ENCODE data around the gene AMIGO2.
"Not testable (repeated sequence)": the region's sequence is repeated elsewhere in the genome, so short reads cannot be mapped to it uniquely, and the experiment has no call there.

Gene AMIGO2

DNA sequence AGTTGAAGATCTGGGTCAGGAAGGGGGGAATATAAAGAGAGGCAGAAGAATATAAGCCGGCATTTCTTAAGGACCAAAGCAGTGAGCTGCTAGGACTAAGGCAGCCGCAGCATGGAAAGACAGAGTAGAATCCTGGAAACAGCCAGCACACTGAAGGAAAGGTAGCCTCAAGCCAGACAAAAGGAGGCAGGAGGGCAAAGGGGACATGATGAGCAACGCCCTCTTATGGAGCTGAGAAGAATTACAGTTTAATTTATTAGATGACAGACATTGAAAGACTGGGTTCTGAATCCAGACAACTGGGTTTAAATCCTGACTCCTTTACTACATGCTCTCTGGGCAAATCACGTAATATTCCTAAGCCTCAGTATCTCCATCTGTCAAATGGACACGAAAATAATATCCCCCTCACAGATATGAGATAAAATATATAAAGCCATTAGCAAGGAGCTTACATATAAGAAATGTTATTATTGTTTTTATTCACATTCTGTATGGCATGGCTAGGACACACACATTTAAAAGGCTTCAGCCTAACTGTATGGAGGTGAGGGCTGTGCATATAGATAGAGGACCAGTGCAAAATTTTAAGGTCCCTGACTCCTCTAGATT, 8.4 kb downstream of the AMIGO2 start:
- peak; percentile 33 for DNase-seq

DNA sequence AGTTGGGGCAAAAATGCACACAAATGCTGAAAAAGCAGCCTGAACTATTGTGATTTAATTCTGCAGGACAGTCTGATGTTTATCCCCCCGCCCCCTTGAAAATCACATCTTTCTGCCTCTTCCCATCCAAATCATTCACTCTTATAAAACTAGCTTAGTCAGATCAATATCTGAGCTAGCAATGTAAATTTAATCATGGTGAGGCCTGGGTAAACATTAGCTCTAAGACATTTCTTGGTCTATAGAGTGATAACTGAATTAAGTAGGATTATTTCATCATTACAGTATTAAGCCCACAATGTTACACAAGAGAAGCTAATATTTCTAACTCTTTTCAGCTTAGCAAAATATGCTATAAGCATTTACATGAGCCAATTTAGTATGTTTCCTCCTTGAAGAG, 9.4 kb downstream of the AMIGO2 start:
- no peak for DNase-seq

DNA sequence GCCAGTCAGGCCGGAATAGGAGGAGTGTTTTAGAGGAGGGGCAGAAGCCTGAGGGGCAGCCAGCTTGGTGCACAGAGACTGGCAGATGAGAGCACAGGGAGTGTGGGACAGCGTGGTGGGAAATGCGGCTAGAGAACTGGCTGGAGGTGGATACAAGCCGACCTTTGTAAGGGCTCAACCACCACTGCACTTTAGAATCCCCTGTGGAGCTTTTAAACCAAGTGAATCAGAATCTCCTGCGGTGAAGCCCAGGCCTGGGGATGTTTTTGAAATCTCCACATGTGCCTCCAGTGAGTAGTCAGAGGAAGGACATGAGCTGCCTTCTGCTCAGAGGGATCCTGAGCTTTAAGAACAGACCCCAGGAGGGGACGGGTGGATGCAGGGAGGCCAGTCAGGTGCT, 11.2 kb downstream of the AMIGO2 start:
- no peak for DNase-seq

DNA sequence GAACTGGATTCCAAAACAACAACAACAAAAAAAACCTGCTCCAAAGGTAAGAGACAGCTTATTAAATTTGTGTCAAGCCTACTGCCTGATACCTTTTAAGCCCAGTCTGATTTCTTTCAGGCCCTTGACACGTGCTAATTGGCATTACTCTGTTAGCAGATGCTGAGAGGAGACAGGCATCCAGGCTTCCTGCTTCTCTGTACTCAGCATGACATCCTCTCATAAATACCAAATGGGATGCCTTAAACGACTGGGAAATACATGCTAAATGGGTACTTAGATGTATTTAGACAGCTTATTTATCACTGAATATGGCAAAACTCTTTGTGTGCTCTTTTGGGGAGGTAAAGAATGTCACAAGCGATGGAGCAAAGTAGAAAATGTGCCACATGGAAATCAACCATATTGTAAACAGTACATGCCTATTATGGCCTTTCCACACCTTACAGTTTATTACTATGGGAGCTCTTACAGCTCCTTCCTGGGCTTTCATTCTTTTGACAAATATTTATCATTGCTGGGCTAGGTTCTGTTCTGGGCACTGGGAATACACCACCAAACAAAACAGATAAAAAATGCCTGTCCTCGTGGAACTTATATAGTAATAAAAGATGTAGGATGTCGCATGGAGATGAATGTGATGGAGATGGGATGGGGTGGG, 11.9 kb downstream of the AMIGO2 start:
- DNase-seq, result no peak

DNA sequence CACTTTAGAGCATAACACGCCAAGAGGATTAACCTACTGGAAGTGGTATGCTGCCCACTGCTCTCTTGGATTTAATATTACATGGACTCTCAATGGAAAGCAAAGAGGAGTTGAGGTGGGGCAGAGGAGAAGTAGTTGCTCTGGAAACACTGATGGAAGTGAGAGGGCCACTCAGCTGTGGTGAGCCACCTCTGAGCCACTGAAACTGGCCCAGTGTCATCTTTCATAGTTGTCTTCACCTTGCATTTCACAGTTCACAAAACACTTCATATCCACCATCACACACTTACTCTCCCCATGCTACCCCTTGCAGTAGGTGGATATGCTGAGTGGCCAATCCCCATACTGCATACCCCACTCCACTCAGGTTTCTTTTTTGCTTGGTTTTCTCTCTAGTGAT, 12.6 kb downstream of the AMIGO2 start:
- no peak for DNase-seq

DNA sequence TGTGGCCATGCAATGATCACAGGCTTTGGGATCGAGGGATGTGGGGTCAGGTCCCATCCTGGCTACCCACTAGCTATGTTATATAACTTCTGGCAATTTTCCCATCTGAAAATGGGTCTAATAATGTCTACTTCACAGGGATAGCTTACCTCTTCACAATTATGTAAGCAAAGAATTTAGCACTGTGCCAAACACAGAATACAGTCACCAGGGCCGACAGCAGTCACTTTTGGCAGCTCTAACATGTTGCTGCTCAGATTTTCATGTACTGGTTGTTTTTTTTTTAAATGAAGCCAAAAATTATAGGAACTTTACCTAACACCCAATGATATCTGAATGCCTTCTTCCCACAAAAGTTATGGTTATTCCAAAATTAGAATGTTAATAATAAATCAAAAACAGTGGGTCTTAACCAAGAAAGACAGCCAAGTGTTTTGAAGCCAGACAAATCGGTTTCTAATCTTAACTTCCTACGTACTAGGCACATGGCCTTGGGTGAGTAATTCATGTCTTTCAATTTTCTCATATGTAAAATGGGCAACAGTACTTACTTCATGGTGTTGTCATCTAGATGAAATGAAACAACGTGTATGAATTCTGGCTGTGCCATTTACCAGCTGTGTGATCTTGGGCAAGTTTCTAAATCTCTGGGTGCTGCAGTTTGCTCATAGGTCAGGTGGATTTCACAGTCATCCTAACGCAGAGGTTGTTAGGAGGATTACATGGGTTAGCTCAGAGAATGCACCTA, 13.3 kb downstream of the AMIGO2 start:
- DNase-seq, result peak; percentile 32

DNA sequence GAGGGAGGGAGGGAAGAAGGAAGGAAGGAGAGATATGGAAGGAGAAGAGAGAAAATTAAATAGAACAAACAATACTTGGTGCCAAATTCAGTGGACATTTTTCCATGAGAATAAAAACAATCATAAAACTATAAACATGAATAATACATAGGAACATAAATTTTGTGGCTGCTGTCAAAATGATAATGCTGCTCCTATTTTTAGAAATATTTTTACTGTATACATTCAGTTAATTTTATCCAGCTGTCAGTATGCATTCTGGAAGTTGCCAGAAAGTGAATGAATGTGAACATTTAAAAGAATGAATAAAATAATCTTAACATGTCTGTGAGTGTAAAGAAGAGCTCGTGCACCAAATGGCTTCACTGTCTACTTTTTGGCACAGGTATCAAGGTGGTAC, 14.2 kb downstream of the AMIGO2 start:
- DNase-seq, result no peak

DNA sequence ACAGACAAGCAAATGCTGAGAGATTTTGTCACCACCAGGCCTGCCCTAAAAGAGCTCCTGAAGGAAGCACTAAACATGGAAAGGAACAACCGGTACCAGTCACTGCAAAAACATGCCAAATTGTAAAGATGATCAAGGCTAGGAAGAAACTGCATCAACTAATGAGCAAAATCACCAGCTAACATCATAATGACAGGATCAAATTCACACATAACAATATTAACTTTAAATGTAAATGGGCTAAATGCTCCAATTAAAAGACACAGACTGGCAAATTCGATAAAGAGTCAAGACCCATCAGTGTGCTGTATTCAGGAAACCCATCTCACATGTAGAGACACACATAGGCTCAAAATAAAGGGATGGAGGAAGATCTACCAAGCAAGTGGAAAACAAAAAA, 21.1 kb downstream of the AMIGO2 start:
- not testable (repeated sequence) for DNase-seq

DNA sequence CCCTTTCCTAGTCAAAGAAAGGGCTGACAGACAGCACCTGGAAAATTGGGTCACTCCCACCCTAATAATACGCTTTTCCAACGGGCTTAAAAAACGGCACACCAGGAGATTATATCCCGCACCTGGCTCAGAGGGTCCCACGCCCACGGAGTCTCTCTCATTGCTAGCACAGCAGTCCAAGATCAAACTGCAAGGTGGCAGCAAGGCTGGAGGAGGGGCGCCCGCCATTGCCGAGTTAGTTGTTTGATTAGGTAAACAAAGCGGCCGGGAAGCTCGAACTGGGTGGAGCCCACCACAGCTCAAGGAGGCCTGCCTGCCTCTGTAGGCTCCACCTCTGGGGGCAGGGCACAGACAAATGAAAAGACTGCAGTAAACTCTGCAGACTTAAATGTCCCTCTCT, 22.8 kb downstream of the AMIGO2 start:
- DNase-seq, result not testable (repeated sequence)

DNA sequence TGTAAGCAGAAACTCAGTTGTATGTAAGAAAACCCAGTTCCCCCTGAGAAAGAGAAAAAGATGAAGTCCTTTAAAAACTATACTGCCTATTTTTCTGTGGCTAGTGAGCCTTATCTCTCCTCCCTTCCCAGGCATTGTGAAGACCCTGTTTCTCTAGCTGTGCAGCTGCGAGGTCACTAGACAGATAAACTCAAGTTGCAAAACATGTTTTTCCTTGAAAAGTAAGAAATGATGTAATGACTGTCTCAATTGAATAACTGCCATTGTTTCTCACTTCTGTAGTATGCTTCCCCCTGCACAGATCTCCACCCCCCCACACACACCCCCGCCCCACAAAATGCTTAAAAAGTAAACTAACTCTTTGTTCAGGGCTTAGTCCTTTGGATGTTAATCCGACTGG, 23.9 kb downstream of the AMIGO2 start:
- DNase-seq, result not testable (repeated sequence)

DNA sequence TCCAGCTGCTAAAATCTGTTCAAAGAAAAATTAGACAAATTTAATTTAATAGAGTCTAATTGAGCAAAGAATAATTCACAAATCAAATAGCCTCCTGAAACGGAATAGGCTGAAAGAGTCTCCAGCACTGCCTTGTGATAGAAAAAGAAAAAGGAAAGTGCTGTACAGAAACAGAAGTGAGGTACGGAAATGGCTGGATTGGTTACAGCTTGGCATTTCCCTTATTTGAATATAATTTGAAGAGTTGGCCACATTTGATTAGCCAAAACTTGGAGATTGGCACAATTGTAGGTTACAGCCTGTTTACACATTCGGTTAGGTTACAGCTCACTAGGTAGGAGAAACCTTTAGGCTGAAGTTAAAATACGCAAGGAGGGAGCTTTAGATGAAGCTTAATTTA, 25.1 kb downstream of the AMIGO2 start:
- DNase-seq, result no peak

DNA sequence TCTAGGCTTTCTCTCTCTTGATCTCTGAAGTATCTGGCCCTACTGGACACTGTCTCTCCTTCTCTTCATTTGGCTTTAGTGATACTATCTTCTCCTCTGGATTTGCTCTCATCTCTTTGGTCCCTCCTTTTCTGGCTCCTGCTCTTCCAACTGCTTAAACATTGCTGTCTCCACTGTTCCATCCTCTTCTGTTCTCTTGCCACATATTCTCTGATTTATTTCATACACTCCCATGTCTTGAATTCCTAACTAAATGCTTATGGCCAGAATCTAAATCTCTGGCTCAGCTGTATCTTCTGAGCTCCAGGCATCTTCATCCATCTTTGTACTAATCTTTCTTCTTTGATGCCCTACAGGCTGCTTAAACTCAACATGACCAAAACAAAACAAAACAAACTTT, 25.8 kb downstream of the AMIGO2 start:
- DNase-seq, result no peak

DNA sequence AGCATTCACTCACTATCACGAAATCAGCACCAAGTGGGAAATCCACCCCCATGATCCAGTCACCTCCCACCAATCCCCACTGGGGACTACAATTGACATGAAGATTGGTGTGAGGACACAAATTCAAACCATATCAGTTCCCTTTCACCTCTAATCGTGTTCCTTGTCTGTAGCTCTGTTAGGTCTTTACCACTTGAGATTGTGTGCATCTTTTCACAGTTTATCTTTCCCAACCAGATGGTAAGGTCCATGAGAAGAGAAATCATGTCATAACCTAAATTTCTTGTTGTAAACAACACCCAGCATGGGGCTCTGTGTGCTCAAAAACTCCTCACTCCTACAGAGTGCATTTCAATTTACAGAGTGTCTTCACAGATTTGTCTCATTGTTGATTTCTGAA, 27.5 kb downstream of the AMIGO2 start:
- DNase-seq, result no peak

DNA sequence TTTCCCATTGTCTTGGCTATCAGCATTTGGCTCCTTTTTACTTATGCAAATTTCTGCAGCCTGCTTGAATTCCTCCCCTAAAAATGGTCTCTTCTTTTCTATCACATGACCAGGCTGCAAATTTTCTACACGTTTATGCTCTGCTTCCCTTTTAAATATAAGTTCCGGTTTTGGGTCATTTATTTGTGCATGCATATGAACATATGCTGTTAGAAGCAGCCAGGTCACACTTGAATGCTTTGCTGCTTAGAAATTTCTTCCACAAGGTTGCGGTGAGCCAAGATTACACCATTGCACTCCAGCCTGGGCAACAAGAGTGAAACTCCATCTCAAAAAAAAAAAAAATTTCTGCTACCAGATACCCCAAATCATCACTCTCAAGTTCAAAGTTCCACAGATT, 28.5 kb downstream of the AMIGO2 start:
- not testable (repeated sequence) for DNase-seq

DNA sequence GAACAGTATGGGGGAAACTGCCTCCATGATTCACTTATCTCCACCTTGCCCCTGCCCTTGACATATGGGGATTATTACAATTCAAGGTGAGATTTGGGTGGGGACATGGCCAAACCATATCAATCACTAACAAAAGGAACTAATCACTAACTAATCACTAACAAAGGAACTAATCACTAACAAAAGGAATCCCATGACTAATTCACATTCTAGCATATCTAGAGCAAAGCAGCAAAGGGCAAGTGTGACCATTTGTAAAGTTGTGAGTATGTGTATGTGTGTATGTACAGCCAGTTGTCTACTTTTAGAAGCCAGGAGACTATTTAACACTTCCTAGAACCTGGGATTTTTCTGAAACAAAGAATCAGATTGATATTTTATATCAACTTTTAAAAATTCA, 31.2 kb downstream of the AMIGO2 start:
- DNase-seq, result no peak

DNA sequence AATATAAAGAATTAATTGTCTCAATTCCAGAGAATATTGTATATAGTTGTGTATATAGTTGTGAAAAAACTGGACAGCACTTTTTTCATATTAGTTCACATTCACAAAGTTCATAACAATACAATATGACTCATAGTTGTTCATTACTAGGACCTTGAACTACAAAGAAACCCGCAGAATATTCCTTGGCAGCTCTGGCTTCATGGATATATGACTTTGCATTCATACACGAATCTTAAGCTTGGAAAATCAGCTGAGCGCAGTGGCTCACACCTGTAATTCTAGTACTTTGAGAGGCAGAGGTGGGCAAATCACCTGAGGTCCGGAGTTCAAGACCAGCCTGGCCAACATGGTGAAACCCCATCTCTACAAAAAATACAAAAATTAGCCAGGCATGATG, 38.4 kb downstream of the AMIGO2 start:
- DNase-seq, result no peak

DNA sequence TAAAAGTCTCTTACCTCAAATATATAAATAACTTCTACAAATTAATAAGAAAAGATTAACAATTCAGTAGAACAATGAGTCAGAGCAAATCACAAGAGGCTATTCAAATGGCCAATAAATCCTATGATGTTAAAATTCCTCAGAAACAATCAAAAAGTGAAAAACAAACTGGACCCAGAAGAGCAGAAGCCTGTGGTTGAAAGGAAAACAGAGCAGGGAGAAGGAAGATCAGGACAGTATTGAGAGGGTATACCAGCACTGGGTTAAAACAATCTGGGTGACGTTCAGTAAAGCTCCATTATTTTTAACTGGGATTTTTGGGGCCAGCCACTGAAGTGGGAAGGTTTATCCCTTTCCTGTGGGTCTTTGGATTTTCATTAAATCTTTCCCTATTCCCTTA, 40.0 kb downstream of the AMIGO2 start:
- DNase-seq, result no peak

DNA sequence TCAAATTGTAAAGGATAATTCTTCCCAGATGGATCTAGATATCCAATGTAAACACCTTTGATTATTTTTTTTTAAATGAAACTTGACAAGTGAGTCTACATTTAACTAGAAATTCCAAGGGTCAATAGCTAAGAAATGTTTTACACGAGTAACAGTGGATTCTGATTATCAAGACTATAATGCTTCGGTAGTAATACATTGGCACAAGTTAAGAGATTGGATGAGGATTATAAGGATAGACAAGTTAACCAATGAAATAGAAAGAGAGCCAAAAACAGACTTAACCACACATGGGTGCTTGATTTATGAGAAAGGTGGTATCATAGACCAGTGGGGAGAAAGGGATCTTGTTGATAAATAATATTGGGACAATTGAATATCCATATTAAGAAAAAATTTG, 40.7 kb downstream of the AMIGO2 start:
- DNase-seq, result no peak

DNA sequence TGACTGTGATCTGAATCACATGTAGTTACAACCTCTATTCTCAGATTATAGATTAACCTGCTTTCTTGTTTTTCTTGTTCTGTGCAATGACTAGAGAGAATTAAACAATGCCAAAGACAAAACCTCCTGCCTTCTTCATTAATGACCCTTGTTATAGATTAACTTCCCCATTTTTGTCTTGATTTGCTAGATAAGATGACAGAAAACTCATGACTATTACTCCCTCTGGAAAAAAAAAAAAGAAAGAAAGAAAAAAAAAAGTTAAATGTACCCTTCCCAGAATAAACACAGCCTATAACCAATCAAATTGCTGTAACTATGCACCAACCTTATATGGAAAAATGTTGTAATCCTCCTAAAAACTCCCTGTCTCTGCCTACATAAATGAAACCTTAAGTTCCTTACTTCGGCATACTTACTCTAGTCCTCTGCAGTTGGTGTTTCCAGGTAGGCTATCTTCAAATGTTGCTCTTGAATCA, 41.5 kb downstream of the AMIGO2 start:
- no peak for DNase-seq

DNA sequence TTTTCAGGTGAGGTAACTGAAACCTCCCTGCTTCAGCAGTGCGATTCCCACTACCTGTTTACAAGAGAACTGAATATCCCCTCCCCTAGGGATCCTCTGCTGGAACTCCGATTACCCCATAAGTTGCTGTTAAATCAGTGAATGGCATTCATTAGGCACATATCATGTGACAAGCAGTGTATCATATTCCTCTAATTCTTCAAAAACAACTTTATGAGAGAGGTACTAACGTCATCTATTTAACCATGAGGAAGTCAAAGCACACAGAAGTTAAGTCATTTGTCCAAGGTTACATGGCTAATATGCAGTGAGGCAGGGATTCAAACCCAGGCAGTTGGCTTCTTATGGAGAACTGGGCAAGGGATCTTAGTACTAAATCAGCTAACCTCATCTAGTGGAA, 44.3 kb downstream of the AMIGO2 start:
- DNase-seq, result no peak

DNA sequence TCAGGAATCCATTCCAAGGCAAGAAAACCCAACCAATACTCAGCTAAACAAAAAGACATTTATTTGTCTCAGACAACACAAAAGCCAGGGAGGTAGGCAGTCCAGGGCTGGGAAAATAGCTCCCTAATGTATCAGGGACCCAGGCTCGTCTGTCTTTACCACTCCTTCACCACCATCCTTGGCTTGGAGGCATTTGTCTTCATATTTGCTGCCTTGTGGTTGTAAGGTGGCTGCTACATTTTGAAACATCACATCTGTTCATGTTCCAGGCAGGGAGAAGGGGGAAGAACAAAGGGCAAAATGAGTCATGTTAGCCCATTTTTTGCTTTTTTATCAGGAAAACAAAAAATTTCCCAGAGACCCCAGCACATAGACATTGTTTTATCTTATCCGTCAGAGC, 45.1 kb downstream of the AMIGO2 start:
- DNase-seq, result no peak

DNA sequence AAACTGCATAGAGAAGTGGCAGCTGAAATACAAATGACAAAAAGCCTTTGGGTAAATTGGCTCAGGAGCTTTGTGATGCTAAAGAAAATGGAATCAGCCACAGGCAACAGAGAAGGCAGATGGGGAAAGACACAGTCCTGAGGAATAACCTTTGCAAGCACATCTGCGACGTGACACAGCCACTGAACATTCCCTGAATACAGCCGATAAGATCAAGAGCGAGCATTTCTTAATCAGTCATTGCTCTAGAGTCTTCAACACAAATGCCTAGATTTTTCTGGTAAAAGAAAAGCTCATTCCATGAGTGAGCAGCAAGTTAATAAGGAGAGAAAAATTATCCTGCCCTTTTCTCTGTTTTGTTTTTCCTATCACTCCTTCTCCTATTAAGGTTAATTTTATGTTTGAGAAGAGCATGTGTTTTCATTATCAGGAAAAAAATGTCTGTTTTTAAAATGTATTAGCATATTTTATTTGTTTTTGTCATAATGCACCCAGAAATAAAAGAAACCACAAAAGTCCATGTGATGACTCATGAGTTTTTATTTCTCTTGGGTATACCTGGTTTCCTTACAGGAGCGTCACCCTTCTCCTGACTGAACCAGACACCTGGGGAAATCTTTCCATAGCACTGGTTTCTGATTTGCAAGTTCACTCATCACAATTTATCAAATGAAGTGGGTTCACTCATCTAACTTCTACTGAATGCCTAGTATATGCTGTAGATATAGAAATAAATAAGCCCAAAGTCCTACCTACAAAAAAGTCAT, 45.8 kb downstream of the AMIGO2 start:
- no peak for DNase-seq

DNA sequence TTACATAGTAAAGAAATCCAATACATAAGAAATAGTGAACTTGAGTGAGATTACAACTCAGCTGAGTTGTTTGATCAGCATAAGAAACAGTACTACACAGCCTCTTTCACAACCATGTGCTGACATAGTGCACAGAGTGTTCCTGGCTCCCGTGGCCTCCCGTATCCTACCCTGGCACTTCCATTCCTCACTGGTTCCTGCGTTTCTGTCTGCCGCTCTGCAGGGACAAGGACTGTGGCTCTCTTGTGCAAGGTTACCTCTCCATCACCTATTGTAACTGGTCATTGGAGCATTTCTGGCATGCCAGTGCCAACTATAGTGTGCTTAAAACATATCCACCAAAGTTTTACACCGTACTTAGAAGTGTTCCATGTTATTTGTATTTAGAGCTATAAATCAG, 46.7 kb downstream of the AMIGO2 start:
- DNase-seq, result no peak

DNA sequence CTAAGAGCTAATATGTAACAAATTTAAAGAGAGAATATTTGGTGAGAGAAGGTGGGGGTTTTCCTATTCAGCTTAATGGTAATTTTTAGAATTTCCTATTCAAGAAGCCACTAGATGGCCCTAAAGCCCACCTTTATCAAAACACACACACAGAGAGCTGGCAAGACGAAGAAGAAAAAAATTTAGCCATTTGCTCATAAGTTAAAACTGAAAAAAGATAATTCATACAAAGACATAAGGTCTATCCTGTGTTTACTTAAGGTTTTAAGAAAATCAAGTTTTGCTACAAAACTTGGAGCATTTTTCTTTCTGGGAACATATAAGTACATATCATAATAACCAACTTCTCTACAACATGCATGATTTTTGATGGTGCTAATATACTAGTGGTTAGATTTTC, 47.1 kb downstream of the AMIGO2 start:
- DNase-seq, result peak; percentile 52
